ENCODE data around the gene CTSC.

DNA sequence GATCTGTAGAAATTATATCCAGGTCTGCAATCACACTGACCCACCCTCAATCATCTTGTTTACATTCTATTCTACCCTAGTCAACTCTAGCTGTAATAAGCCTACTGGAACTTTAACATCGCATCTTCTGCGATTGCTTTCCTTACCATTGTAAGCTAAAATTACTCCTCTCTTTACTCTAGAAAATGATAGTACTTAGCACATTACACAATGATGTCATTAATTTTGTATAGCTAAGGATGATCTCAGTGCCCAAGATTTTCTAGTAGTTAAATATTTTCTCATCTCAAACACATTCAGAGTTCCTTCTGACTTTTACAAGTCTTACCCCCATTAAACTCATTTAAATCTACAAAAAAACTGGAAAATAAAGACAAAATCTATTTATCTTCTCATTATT lies 39.6 kb upstream of the CTSC start:
- TF ChIP-seq GATA2 (IDR thresholded peaks at IDR 0.05; ENCODE audit: low read depth, low read length) (no peak), GATA3 (IDR thresholded peaks at IDR 0.05; ENCODE audit: low read depth, low read length) (no peak)
